MCF 10A (cell line): ENCODE measurements around the gene GTPBP1. TPM values are rescaled to one million over a fixed set of nuclear protein-coding genes. Genes with fewer than 3 reads are reported as not detected.

Experiments
- BruUV-seq: library from RNA; stranded (reverse); fragments of 400-500 nt; replicated peaks from 2 replicates; lab custom pipeline; 2021; lab: Mats Ljungman, UMichigan
- CTCF ChIA-PET: fragments of 300-600 bp; sonication (Branson Sonifier 250); formaldehyde crosslinking; extraction: SDS; loops from one replicate; lab custom pipeline; 2021; ENCODE audit warnings: antibody characterized with exemption, inconsistent platforms; lab: Yijun Ruan, JAX
- POLR2A ChIA-PET: fragments of 300-600, 350-650 bp; sonication (Branson Sonifier 250); formaldehyde crosslinking; extraction: SDS; loops from one replicate; lab custom pipeline; 2020; ENCODE audit warnings: antibody characterized with exemption, inconsistent platforms; lab: Yijun Ruan, JAX
- DNase-seq: peaks from one replicate; pipeline ENCODE4 v3.0.0-alpha.2; 2018; ENCODE audit not compliant: unreplicated experiment
- H3K27ac Mint-ChIP-seq: one replicate; pipeline ENCODE4 v1.8.0; 2022; ENCODE audit warnings: mild to moderate bottlenecking, low read depth, mixed read lengths; ENCODE audit not compliant: unreplicated experiment
- H3K27me3 Mint-ChIP-seq: one replicate; pipeline ENCODE4 v1.8.0; 2022; ENCODE audit warnings: mixed read lengths; ENCODE audit not compliant: insufficient read depth, unreplicated experiment
- H3K36me3 Mint-ChIP-seq: one replicate; pipeline ENCODE4 v1.8.0; 2022; ENCODE audit warnings: mild to moderate bottlenecking, moderate library complexity, mixed read lengths; ENCODE audit not compliant: insufficient read depth, unreplicated experiment
- H3K4me1 Mint-ChIP-seq: one replicate; pipeline ENCODE4 v1.8.0; 2022; ENCODE audit warnings: mixed read lengths; ENCODE audit not compliant: insufficient read depth, unreplicated experiment
- H3K4me3 Mint-ChIP-seq: one replicate; pipeline ENCODE4 v1.8.0; 2022; ENCODE audit warnings: mild to moderate bottlenecking, moderate library complexity, mixed read lengths; ENCODE audit not compliant: unreplicated experiment
- H3K9me3 Mint-ChIP-seq: one replicate; pipeline ENCODE4 v1.8.0; 2022; ENCODE audit warnings: mixed read lengths; ENCODE audit not compliant: unreplicated experiment
- CTCF ChIP-seq: fragments of 200-600 bp; IDR thresholded peaks from one replicate; pipeline ENCODE4 v1.8.0; 2022; ENCODE audit warnings: antibody characterized with exemption, mild to moderate bottlenecking; ENCODE audit not compliant: unreplicated experiment
- intact Hi-C: fragments of 100-400 bp; cut with micrococcal nuclease; formaldehyde crosslinking; loops from 2 replicates; pipeline ENCODE4 v1.14.1; 2022
- total RNA-seq: library from RNA; stranded (reverse); gene quantifications from 2 replicates; pipeline ENCODE4 v1.2.3, GENCODE V29; 2022

The GTPBP1 gene
- total RNA-seq, 1 experiment from 2014 or later = 62.5 TPM

DNA sequence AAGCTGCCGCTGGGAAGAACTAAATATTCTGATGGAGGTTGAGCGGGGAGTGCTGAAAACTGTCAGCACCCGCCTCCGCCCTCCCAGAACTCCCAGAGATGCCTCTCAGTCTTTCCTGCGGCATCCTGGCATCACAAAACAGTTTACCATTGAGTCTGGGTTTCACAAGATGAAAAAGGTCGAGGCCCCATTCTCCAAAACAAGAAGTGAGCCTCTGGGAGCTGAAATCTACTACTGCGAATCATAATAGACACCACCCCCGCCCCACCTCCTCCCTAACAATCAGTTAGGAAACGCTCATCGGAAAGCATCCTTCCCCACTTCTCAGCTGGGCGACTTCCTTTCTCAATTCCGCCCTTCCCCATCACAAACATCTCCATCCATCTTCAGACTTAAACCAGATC lies 49.0 kb downstream of the GTPBP1 start:
- H3K4me3 Mint-ChIP-seq = peak overlapping the region; percentile 81
- no peak for TF ChIP-seq CTCF
- intact Hi-C loops = no loop called here
- no peaks in the 10 kb centered on the region for H3K27me3 Mint-ChIP-seq
- H3K9me3 Mint-ChIP-seq = no peaks in the 10 kb centered on the region
- DNase-seq = peak; percentile 49
- ChIA-PET POLR2A (interaction anchor here (0.5 to 3.7 kb wide), 11 partner anchors 11 to 398 kb away, joined by 3 to 29 read pairs (median 6); partner anchors contain the start of genes CBX7, GTPBP1 and TOMM22), CTCF (interaction anchor here (1.0 to 2.1 kb wide), 2 partner anchors 13 to 22 kb away, joined by 3 to 10 read pairs; no protein-coding TSS in a partner anchor)
- peaks cover 33% of the 10 kb centered on the region for H3K36me3 Mint-ChIP-seq
- H3K4me1 Mint-ChIP-seq = peaks cover 19% of the 10 kb centered on the region
- peak overlapping the region; percentile 82 for H3K27ac Mint-ChIP-seq
- BruUV-seq = no TSS peak

GRCh38 chr22:38755155-38755910 lies 49.6 kb downstream of the GTPBP1 start:
- no peak for TF ChIP-seq CTCF
- Mint-ChIP-seq H3K4me1 (peaks cover 19% of the 10 kb centered on the region), H3K36me3 (peaks cover 28% of the 10 kb centered on the region), H3K27ac (peak overlapping the region; percentile 82), H3K4me3 (peak overlapping the region; percentile 81), H3K27me3 (no peaks in the 10 kb centered on the region), H3K9me3 (no peaks in the 10 kb centered on the region)
- BruUV-seq = no TSS peak
- CTCF ChIA-PET = interaction anchor here (0.6 to 2.1 kb wide), 5 partner anchors 12 to 747 kb away, joined by 3 to 10 read pairs (median 3); no protein-coding TSS in a partner anchor
- intact Hi-C loops = no loop called here
- DNase-seq = peak; percentile 83
- POLR2A ChIA-PET = interaction anchor here (0.6 to 3.7 kb wide), 10 partner anchors 10 to 74 kb away, joined by 4 to 29 read pairs (median 6); partner anchors contain the start of genes GTPBP1 and TOMM22

GRCh38 chr22:38755911-38756532 lies 50.3 kb downstream of the GTPBP1 start, which contains the start of gene SUN2:
SUN2 (minus strand) TSS chr22:38755998; CDS start chr22:38752628, 3,370 bp downstream.
- DNase-seq = peak; percentile 84
- peaks cover 23% of the 10 kb centered on the region for H3K36me3 Mint-ChIP-seq
- BruUV-seq = no TSS peak
- TF ChIP-seq CTCF = no peak
- peak within 1 kb of the TSS; percentile 81 for H3K4me3 Mint-ChIP-seq
- POLR2A ChIA-PET = interaction anchor here (0.9 to 3.7 kb wide), 6 partner anchors 9 to 74 kb away, joined by 3 to 29 read pairs (median 8); partner anchors contain the start of genes GTPBP1 and TOMM22
- no peaks in the 10 kb centered on the region for H3K27me3 Mint-ChIP-seq
- intact Hi-C loops = no loop called here
- peaks cover 19% of the 10 kb centered on the region for H3K4me1 Mint-ChIP-seq
- H3K27ac Mint-ChIP-seq = peak within 1 kb of the TSS; percentile 82
- CTCF ChIA-PET = interaction anchor here (0.6 to 1.5 kb wide), 5 partner anchors 10 to 748 kb away, joined by 3 to 8 read pairs (median 3); no protein-coding TSS in a partner anchor
- H3K9me3 Mint-ChIP-seq = no peaks in the 10 kb centered on the region
